Naive thymus-derived CD4-positive, alpha-beta T cell (primary cell): ENCODE data around the gene RNF149. TPM values are rescaled to one million over a fixed set of nuclear protein-coding genes. Genes with fewer than 3 reads are reported as not detected.
"Not testable (repeated sequence)": the region's sequence is repeated elsewhere in the genome, so short reads cannot be mapped to it uniquely, and the experiment has no call there.

Experiments used
- ATAC-seq: fragments of 150-1000 bp; cut with Tn5 transposase; 2 replicates; pipeline ENCODE4 v1.10.0; 2021; ENCODE audit warnings: mild to moderate bottlenecking, moderate library complexity
- CTCF ChIA-PET: fragments of 350-600 bp; sonication (Branson Sonifier 250); formaldehyde crosslinking; loops from one replicate; lab custom pipeline; 2021; ENCODE audit warnings: antibody characterized with exemption; lab: Charles Lee
- POLR2A ChIA-PET: fragments of 350-600 bp; sonication (Branson Sonifier 250); formaldehyde crosslinking; loops from one replicate; lab custom pipeline; 2021; ENCODE audit warnings: antibody characterized with exemption, inconsistent platforms; lab: Charles Lee
- DNase-seq, 9 donors: peaks; one replicate each; pipeline versions ENCODE4 v3.0.0 to v3.0.0-alpha.2; 2020 to 2022; ENCODE audit warnings: mixed read lengths in 1 of 9
- H3K27ac ChIP-seq: one replicate; pipeline ENCODE4 v1.7.0; 2013; ENCODE audit warnings: mild to moderate bottlenecking, low read depth, low read length, moderate library complexity
- H3K27me3 ChIP-seq, 2 donors: one replicate each; pipeline ENCODE4 v1.7.0; 2013; ENCODE audit warnings: low read length in 2 of 2, mild to moderate bottlenecking in 2 of 2, moderate library complexity in 2 of 2; ENCODE audit not compliant: control insufficient read depth in 2 of 2, insufficient read depth in 2 of 2
- H3K36me3 ChIP-seq, 3 experiments: 1 replicate in 2 of 3; 2 replicates in 1 of 3; pipeline ENCODE4 v1.7.0; 2013; ENCODE audit warnings: low read length in 3 of 3, mild to moderate bottlenecking in 3 of 3, moderate library complexity in 1 of 3; ENCODE audit not compliant: insufficient read depth in 3 of 3, control insufficient read depth in 2 of 3
- H3K4me1 ChIP-seq, 2 donors: one replicate each; pipeline ENCODE4 v1.7.0; 2013; ENCODE audit warnings: low read length in 2 of 2, mild to moderate bottlenecking in 2 of 2, moderate library complexity in 1 of 2; ENCODE audit not compliant: control insufficient read depth in 2 of 2, insufficient read depth in 2 of 2
- H3K4me3 ChIP-seq: 2 replicates; pipeline ENCODE4 v1.7.0; 2013; ENCODE audit warnings: mild to moderate bottlenecking, low read length
- H3K9me3 ChIP-seq, 3 experiments: 1 replicate in 2 of 3; 2 replicates in 1 of 3; pipeline ENCODE4 v1.7.0; 2013; ENCODE audit warnings: low read length in 3 of 3; ENCODE audit not compliant: control insufficient read depth in 2 of 3
- H3K27ac Mint-ChIP-seq, 9 donors: one replicate each; pipeline ENCODE4 v1.8.0; 2020 to 2022; ENCODE audit warnings: mixed read lengths in 9 of 9, mild to moderate bottlenecking in 8 of 9, moderate library complexity in 5 of 9, inconsistent platforms in 2 of 9
- H3K27me3 Mint-ChIP-seq, 5 donors: one replicate each; pipeline ENCODE4 v1.8.0; 2021 to 2022; ENCODE audit warnings: mixed read lengths in 5 of 5, mild to moderate bottlenecking in 1 of 5
- H3K36me3 Mint-ChIP-seq, 5 donors: one replicate each; pipeline ENCODE4 v1.8.0; 2020 to 2022; ENCODE audit warnings: mixed read lengths in 5 of 5, mild to moderate bottlenecking in 3 of 5, inconsistent platforms in 1 of 5
- H3K4me1 Mint-ChIP-seq, 7 donors: one replicate each; pipeline ENCODE4 v1.8.0; 2020 to 2022; ENCODE audit warnings: mixed read lengths in 7 of 7, mild to moderate bottlenecking in 3 of 7, inconsistent platforms in 1 of 7
- H3K4me3 Mint-ChIP-seq, 10 donors: one replicate each; pipeline ENCODE4 v1.8.0; 2020 to 2022; ENCODE audit warnings: mild to moderate bottlenecking in 10 of 10, mixed read lengths in 10 of 10, moderate library complexity in 6 of 10, inconsistent platforms in 2 of 10
- H3K9me3 Mint-ChIP-seq, 11 donors: one replicate each; pipeline ENCODE4 v1.8.0; 2020 to 2022; ENCODE audit warnings: mixed read lengths in 11 of 11, mild to moderate bottlenecking in 4 of 11, inconsistent platforms in 1 of 11, moderate library complexity in 1 of 11
- intact Hi-C, 2 donors: fragments of 100-400 bp; cut with micrococcal nuclease; formaldehyde crosslinking; loops; one replicate each; pipeline ENCODE4 v1.15.1; 2023
- polyA plus RNA-seq, 2 donors: library from polyadenylated mRNA; unstranded; fragments of 300-500 nt; fragmentation: Illumina TruSeq; gene quantifications; one replicate each; pipeline ENCODE4 v1.2.3, GENCODE V29; 2021
- total RNA-seq, 6 experiments: library from RNA in 5 of 6; stranded (reverse) in 5 of 6; gene quantifications; 1 replicate in 5 of 6; 2 replicates in 1 of 6; pipeline ENCODE4 v1.2.3 and lab custom pipeline; 2021 to 2026

RNF149 gene
- total and polyA plus RNA-seq, 7 experiments from 2014 or later = 45.2 to 159 (median 112) TPM

- no peak overlapping the region for H3K4me3 Mint-ChIP-seq
- Histone ChIP-seq H3K27me3 (no peaks in the 10 kb centered on the region), H3K36me3 (no peaks in the 10 kb centered on the region), H3K27ac (no peak overlapping the region), H3K4me3 (no peak overlapping the region), H3K9me3 (no peaks in the 10 kb centered on the region), H3K4me1 (no peaks in the 10 kb centered on the region)
- peaks cover 0 to 7% (median 0%) of the 10 kb centered on the region in 5 donors for H3K36me3 Mint-ChIP-seq
- CTCF ChIA-PET = interaction anchor here (0.7 to 1.6 kb wide), 2 partner anchors 10 to 30 kb away, joined by 3 read pairs; no protein-coding TSS in a partner anchor
- no peak for ATAC-seq
- peaks cover 0 to 6% (median 0%) of the 10 kb centered on the region in 5 donors for H3K27me3 Mint-ChIP-seq
- intact Hi-C loops = no loop called here
- POLR2A ChIA-PET = interaction anchor here (2.1 kb wide), 1 partner anchor 9 kb away, joined by 5 read pairs; no protein-coding TSS in a partner anchor
- peaks cover 0 to 13% (median 5%) of the 10 kb centered on the region in 7 donors for H3K4me1 Mint-ChIP-seq
- no peak for DNase-seq
- H3K9me3 Mint-ChIP-seq = peaks cover 0 to 4% (median 0%) of the 10 kb centered on the region in 11 donors
- H3K27ac Mint-ChIP-seq = peak overlapping the region in 1 of 9 donors; percentile 31
These were observed 69.4 kb downstream of the RNF149 start for GRCh38 chr2:101238930-101239759.

DNA sequence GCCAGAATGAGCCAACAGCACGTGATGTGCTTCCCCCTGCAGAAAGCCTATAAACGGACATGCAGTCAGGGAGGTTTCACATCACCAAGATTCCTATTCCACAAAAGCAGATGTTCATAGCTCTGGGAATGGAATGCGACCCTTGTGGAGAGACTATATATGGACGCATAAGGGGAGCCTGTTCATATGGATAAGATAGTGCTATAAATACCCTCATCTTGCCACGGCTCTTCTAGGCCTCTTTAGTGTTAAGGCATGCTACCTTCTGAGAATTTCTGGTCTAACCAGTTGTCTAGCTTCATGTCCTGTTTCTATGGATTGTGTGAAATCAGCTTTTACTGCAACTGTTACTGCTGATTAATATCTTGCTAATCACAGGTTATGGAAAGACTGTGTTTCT is 70.6 kb downstream of the RNF149 start:
- H3K27ac ChIP-seq, H3K27me3 Mint-ChIP-seq, H3K27ac Mint-ChIP-seq, H3K36me3 ChIP-seq, POLR2A ChIA-PET, H3K9me3 ChIP-seq, H3K27me3 ChIP-seq, DNase-seq, H3K9me3 Mint-ChIP-seq, H3K4me1 ChIP-seq, ATAC-seq, H3K36me3 Mint-ChIP-seq, H3K4me3 Mint-ChIP-seq, H3K4me3 ChIP-seq, intact Hi-C loops, CTCF ChIA-PET: not testable (repeated sequence)
- peaks cover 0 to 13% (median 5%) of the 10 kb centered on the region in 7 donors for H3K4me1 Mint-ChIP-seq

DNA sequence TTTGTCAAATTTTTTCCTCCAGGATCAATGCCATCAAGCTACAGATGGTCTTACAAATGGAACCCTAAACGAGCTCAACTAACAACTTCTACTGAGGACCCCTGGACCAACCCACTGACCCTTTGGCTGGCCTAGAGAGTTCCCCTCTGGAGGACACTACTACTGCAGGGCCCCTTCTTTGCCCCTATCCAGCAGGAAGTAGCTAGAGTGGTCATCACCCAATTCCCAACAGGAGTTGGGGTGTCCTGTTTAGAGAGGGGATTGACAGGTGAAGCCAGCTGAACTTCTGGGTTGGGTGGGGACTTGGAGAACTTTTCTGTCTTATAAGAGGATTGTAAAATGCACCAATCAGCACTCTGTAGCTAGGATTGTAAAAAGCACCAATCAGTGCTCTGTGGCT is 72.5 kb downstream of the RNF149 start:
- H3K27me3 Mint-ChIP-seq, H3K27ac ChIP-seq, H3K9me3 Mint-ChIP-seq, H3K4me3 Mint-ChIP-seq, H3K36me3 ChIP-seq, H3K4me3 ChIP-seq, H3K4me1 ChIP-seq, intact Hi-C loops, CTCF ChIA-PET, H3K4me1 Mint-ChIP-seq, ATAC-seq, H3K27me3 ChIP-seq, H3K27ac Mint-ChIP-seq, DNase-seq, H3K9me3 ChIP-seq: not testable (repeated sequence)
- peaks cover 4 to 15% (median 11%) of the 10 kb centered on the region in 5 donors for H3K36me3 Mint-ChIP-seq
- POLR2A ChIA-PET = interaction anchor here (1.2 kb wide), 1 partner anchor 16 kb away, joined by 3 read pairs; the partner anchor contains the start of gene CNOT11

- POLR2A ChIA-PET = interaction anchor here (1.2 kb wide), 1 partner anchor 18 kb away, joined by 3 read pairs; the partner anchor contains the start of gene CNOT11
- CTCF ChIA-PET = interaction anchor here (0.8 kb wide), 1 partner anchor 17 kb away, joined by 3 read pairs; no protein-coding TSS in a partner anchor
- H3K4me3 ChIP-seq = no peak overlapping the region
These were observed 74.1 kb downstream of the RNF149 start for GRCh38 chr2:101234169-101234938.

DNA sequence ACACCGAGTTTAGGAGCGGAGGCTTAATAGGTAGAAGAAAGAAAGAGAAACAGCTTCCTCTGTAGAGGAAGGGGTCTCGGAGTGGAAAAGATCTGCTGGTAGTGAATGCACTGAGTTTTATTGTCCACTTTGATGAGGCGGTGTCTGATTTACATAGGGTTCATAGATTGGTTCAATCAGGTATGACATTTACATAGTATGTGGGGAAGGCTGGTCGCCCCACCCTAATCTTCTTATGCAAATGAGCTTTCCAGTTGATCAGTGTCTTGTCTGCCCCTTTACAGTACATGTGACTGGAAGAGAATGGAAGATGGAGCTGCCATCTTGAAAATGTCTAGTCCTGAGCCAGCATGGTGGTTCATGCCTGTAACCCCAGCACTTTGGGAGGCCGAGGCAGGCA is 75.7 kb downstream of the RNF149 start:
- peaks cover 4 to 17% (median 13%) of the 10 kb centered on the region in 5 donors for H3K36me3 Mint-ChIP-seq
- ATAC-seq (no peak), DNase-seq (no peak)
- Histone ChIP-seq H3K27me3 (no peaks in the 10 kb centered on the region), H3K27ac (no peak overlapping the region), H3K36me3 (no peaks in the 10 kb centered on the region), H3K4me1 (no peaks in the 10 kb centered on the region), H3K9me3 (no peaks in the 10 kb centered on the region), H3K4me3 (no peak overlapping the region)
- peaks cover 0 to 12% (median 0%) of the 10 kb centered on the region in 11 donors for H3K9me3 Mint-ChIP-seq
- ChIA-PET CTCF (interaction anchor here (1.1 kb wide), 1 partner anchor 28 kb away, joined by 3 read pairs; no protein-coding TSS in a partner anchor), POLR2A (interaction anchor here (0.5 kb wide), 1 partner anchor 604 kb away, joined by 3 read pairs; no protein-coding TSS in a partner anchor)
- no peak overlapping the region for H3K27ac Mint-ChIP-seq
- intact Hi-C loops = no loop called here
- H3K4me1 Mint-ChIP-seq = peaks cover 0 to 4% (median 0%) of the 10 kb centered on the region in 7 donors
- H3K4me3 Mint-ChIP-seq = no peak overlapping the region
- H3K27me3 Mint-ChIP-seq = no peaks in the 10 kb centered on the region

More at GRCh38 chr2:101234169-101234938, 74.1 kb downstream of the RNF149 start:
- no peaks in the 10 kb centered on the region for H3K27me3 ChIP-seq
- H3K36me3 ChIP-seq = no peaks in the 10 kb centered on the region
- H3K4me1 Mint-ChIP-seq = peaks cover 0 to 4% (median 0%) of the 10 kb centered on the region in 7 donors
- H3K27ac Mint-ChIP-seq = no peak overlapping the region
- H3K36me3 Mint-ChIP-seq = peaks cover 4 to 18% (median 14%) of the 10 kb centered on the region in 5 donors
- no peak overlapping the region for H3K27ac ChIP-seq
- no peak for DNase-seq
- peaks cover 0 to 9% (median 0%) of the 10 kb centered on the region in 11 donors for H3K9me3 Mint-ChIP-seq
- no peaks in the 10 kb centered on the region for H3K4me1 ChIP-seq
- H3K9me3 ChIP-seq = no peaks in the 10 kb centered on the region
- H3K4me3 Mint-ChIP-seq = no peak overlapping the region
- intact Hi-C loops = no loop called here
- ATAC-seq = no peak
- H3K27me3 Mint-ChIP-seq = no peaks in the 10 kb centered on the region

- Histone ChIP-seq H3K4me3 (no peak overlapping the region), H3K9me3 (no peaks in the 10 kb centered on the region), H3K27me3 (no peaks in the 10 kb centered on the region), H3K27ac (no peak overlapping the region), H3K4me1 (no peaks in the 10 kb centered on the region), H3K36me3 (no peaks in the 10 kb centered on the region)
- ChIA-PET POLR2A (no interaction called here), CTCF (interaction anchor here (0.9 to 1.1 kb wide), 2 partner anchors 27 to 177 kb away, joined by 3 read pairs; no protein-coding TSS in a partner anchor)
- Mint-ChIP-seq H3K27me3 (no peaks in the 10 kb centered on the region), H3K4me3 (no peak overlapping the region), H3K36me3 (peaks cover 4 to 17% (median 13%) of the 10 kb centered on the region in 5 donors), H3K9me3 (peaks cover 0 to 12% (median 0%) of the 10 kb centered on the region in 11 donors), H3K27ac (peak overlapping the region in 1 of 9 donors; percentile 34), H3K4me1 (peaks cover 0 to 4% (median 0%) of the 10 kb centered on the region in 7 donors)
- DNase-seq (no peak), ATAC-seq (no peak)
- intact Hi-C loops = no loop called here
These were observed 76.4 kb downstream of the RNF149 start for GRCh38 chr2:101231937-101232730.
